ENCODE data around the gene DAB2IP. TPM values are rescaled to one million over a fixed set of nuclear protein-coding genes. Genes with fewer than 3 reads are reported as not detected.
A peak's percentile ranks its signal among the peaks of the same experiment; 100 is the strongest.

The DAB2IP gene
- total RNA-seq, 1 donor from 2014 or later, result 41.7 TPM

- H3K4me2 ChIP-seq (ENCODE audit: low read length), result no peak overlapping the region
- TF ChIP-seq EZH2 (IDR thresholded peaks at IDR 0.05; ENCODE audit: insufficient read depth, low read length), result no peak
- peak; percentile 23 for TF ChIP-seq CTCF (IDR thresholded peaks at IDR 0.05; ENCODE audit: insufficient read depth, low read depth, low read length)
- no peak overlapping the region for H3K27ac Mint-ChIP-seq (ENCODE audit: unreplicated experiment)
Measured at GRCh38 chr9:121640076-121640475, 11.4 kb upstream of the DAB2IP start.

GRCh38 chr9:121640491-121641223 lies 10.8 kb upstream of the DAB2IP start:
- FAIRE-seq, result no peak
- no peak for TF ChIP-seq EZH2 (IDR thresholded peaks at IDR 0.05; ENCODE audit: insufficient read depth, low read length)
- no peak for TF ChIP-seq CTCF (IDR thresholded peaks at IDR 0.05; ENCODE audit: insufficient read depth, low read depth, low read length)
- Histone ChIP-seq H3K27me3 (ENCODE audit: insufficient read depth, low read length) (peaks cover 3% of the 10 kb centered on the region), H3K27ac (ENCODE audit: low read depth, low read length) (no peak overlapping the region), H3K4me2 (ENCODE audit: low read length) (no peak overlapping the region), H3K36me3 (ENCODE audit: insufficient read depth, low read length) (no peaks in the 10 kb centered on the region), H2AFZ (ENCODE audit: low read depth, low read length) (no peak overlapping the region), H3K9me3 (ENCODE audit: insufficient read depth, low read depth, low read length) (peaks cover 6% of the 10 kb centered on the region), H4K20me1 (ENCODE audit: insufficient read depth, low read length) (peaks cover 18% of the 10 kb centered on the region), H3K9ac (ENCODE audit: low read length) (no peak overlapping the region), H3K4me1 (ENCODE audit: insufficient read depth, low read length) (peaks cover 4% of the 10 kb centered on the region), H3K4me3 (ENCODE audit: insufficient read depth, low read depth, low read length) (no peak overlapping the region), H3K79me2 (ENCODE audit: insufficient read depth, low read length) (no peaks in the 10 kb centered on the region)
- Mint-ChIP-seq H3K27ac (ENCODE audit: unreplicated experiment) (no peak overlapping the region), H3K4me3 (ENCODE audit: unreplicated experiment) (no peak overlapping the region), H3K27me3 (ENCODE audit: low read depth, unreplicated experiment) (peaks cover 11% of the 10 kb centered on the region), H3K36me3 (ENCODE audit: low read depth, unreplicated experiment) (no peaks in the 10 kb centered on the region), H3K9me3 (ENCODE audit: unreplicated experiment) (peaks cover 4% of the 10 kb centered on the region), H3K4me1 (ENCODE audit: low read depth, unreplicated experiment) (peaks cover 13% of the 10 kb centered on the region)
- DNase-seq (ENCODE audit: low read depth), result no peak

More at GRCh38 chr9:121640076-121640475, 11.4 kb upstream of the DAB2IP start:
- no peaks in the 10 kb centered on the region for H3K36me3 ChIP-seq (ENCODE audit: insufficient read depth, low read length)
- peaks cover 6% of the 10 kb centered on the region for H3K9me3 ChIP-seq (ENCODE audit: insufficient read depth, low read depth, low read length)
- peaks cover 4% of the 10 kb centered on the region for H3K9me3 Mint-ChIP-seq (ENCODE audit: unreplicated experiment)
- H3K4me3 ChIP-seq (ENCODE audit: insufficient read depth, low read depth, low read length), result no peak overlapping the region
- H2AFZ ChIP-seq (ENCODE audit: low read depth, low read length), result no peak overlapping the region
- peaks cover 17% of the 10 kb centered on the region for H3K4me1 Mint-ChIP-seq (ENCODE audit: low read depth, unreplicated experiment)
- H3K79me2 ChIP-seq (ENCODE audit: insufficient read depth, low read length), result no peaks in the 10 kb centered on the region
- peaks cover 11% of the 10 kb centered on the region for H3K27me3 Mint-ChIP-seq (ENCODE audit: low read depth, unreplicated experiment)
- H3K36me3 Mint-ChIP-seq (ENCODE audit: low read depth, unreplicated experiment), result no peaks in the 10 kb centered on the region
- H4K20me1 ChIP-seq (ENCODE audit: insufficient read depth, low read length), result peaks cover 23% of the 10 kb centered on the region
- DNase-seq (ENCODE audit: low read depth), result no peak
- H3K27ac ChIP-seq (ENCODE audit: low read depth, low read length), result no peak overlapping the region
- no peak for FAIRE-seq
- no peak overlapping the region for H3K9ac ChIP-seq (ENCODE audit: low read length)
- H3K27me3 ChIP-seq (ENCODE audit: insufficient read depth, low read length), result peaks cover 3% of the 10 kb centered on the region
- peaks cover 4% of the 10 kb centered on the region for H3K4me1 ChIP-seq (ENCODE audit: insufficient read depth, low read length)
- H3K4me3 Mint-ChIP-seq (ENCODE audit: unreplicated experiment), result peak overlapping the region; percentile 47

GRCh38 chr9:121641224-121641611 lies 10.2 kb upstream of the DAB2IP start:
- Mint-ChIP-seq H3K9me3 (ENCODE audit: unreplicated experiment) (peaks cover 4% of the 10 kb centered on the region), H3K4me3 (ENCODE audit: unreplicated experiment) (no peak overlapping the region), H3K36me3 (ENCODE audit: low read depth, unreplicated experiment) (no peaks in the 10 kb centered on the region), H3K4me1 (ENCODE audit: low read depth, unreplicated experiment) (peaks cover 13% of the 10 kb centered on the region), H3K27me3 (ENCODE audit: low read depth, unreplicated experiment) (peaks cover 11% of the 10 kb centered on the region), H3K27ac (ENCODE audit: unreplicated experiment) (no peak overlapping the region)
- Histone ChIP-seq H3K4me1 (ENCODE audit: insufficient read depth, low read length) (peaks cover 4% of the 10 kb centered on the region), H3K27ac (ENCODE audit: low read depth, low read length) (no peak overlapping the region), H3K79me2 (ENCODE audit: insufficient read depth, low read length) (no peaks in the 10 kb centered on the region), H3K9me3 (ENCODE audit: insufficient read depth, low read depth, low read length) (peaks cover 6% of the 10 kb centered on the region), H2AFZ (ENCODE audit: low read depth, low read length) (no peak overlapping the region), H3K9ac (ENCODE audit: low read length) (no peak overlapping the region), H3K27me3 (ENCODE audit: insufficient read depth, low read length) (peaks cover 3% of the 10 kb centered on the region), H3K36me3 (ENCODE audit: insufficient read depth, low read length) (no peaks in the 10 kb centered on the region), H3K4me3 (ENCODE audit: insufficient read depth, low read depth, low read length) (no peak overlapping the region), H4K20me1 (ENCODE audit: insufficient read depth, low read length) (peaks cover 18% of the 10 kb centered on the region), H3K4me2 (ENCODE audit: low read length) (no peak overlapping the region)
- no peak for FAIRE-seq
- DNase-seq (ENCODE audit: low read depth), result no peak
- TF ChIP-seq EZH2 (IDR thresholded peaks at IDR 0.05; ENCODE audit: insufficient read depth, low read length) (no peak), CTCF (IDR thresholded peaks at IDR 0.05; ENCODE audit: insufficient read depth, low read depth, low read length) (no peak)
